Measurements from ENCODE around the gene INCA1.
"Not testable (repeated sequence)": the region's sequence is repeated elsewhere in the genome, so short reads cannot be mapped to it uniquely, and the experiment has no call there.

Gene INCA1, protein sequence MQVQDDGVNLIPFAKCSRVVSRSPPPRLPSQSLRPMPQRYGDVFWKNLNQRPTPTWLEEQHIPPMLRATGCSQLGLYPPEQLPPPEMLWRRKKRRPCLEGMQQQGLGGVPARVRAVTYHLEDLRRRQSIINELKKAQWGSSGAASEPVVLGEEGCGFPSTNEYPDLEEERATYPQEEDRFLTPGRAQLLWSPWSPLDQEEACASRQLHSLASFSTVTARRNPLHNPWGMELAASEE

DNA sequence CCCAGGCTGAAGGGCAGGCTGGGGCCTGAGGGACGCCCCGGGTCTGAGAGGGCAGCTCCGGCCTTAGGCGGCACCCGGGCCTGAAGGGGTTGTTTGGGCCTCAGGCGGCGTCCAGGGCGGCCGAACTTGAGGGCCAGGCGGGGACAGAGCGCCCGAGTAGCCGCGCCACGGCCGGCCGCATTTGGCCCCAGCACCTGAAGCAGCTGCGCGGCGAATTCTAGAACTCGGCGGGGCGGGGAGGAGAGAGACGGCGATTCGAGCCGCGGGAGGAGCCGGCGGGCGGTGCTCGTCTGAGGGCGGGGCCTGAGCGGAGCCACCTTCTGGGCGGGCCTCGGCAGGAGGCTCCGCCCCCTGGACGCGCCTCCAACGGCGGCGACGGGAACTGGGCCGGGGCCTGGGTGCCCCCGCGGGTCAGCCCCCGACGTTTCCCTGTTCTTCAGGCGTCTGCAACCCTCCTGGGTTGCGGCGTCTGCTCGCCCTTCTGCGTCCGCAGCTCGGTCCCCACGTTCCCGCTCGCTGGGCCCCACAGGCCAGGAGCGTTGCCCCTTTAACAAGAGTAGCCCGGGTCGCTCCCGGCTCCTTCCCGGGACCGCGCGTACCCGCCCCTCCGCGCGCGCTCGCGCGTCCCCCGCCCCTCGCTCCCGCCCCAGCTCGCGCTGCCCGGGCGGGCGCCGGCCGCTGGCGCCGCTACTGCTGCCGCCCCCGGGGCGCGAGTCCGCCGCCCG is at the start of gene INCA1, which contains the start of gene KIF1C:
INCA1 (minus strand) TSS at position 221 of the 725 bp plus-strand sequence. CDS start 3,085 bp downstream, outside the sequence.
KIF1C (plus strand) TSS at position 649 of the 725 bp plus-strand sequence. CDS start 2,297 bp downstream, outside the sequence.
- DNase-seq: peak; percentile 94

DNA sequence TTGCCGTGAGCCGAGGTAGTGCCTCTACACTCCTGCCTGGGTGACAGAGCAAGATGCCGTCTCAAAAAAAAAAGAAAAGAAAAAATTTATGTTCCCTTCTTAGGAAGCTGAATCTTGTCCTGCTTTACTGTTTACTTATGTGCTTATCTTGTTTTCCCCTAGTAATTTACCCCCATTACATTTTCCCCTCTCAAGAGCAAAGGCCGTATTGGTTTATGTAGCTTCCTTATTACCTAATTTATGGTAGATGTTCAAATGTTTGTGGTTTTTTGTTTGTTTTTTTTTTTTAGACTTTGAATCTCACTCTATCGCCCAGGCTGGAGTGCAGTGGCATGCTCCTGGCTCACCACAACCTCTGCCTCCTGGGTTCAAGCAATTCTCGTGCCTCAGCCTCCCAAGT is 48.2 kb upstream of the INCA1 start:
- no peak for DNase-seq

DNA sequence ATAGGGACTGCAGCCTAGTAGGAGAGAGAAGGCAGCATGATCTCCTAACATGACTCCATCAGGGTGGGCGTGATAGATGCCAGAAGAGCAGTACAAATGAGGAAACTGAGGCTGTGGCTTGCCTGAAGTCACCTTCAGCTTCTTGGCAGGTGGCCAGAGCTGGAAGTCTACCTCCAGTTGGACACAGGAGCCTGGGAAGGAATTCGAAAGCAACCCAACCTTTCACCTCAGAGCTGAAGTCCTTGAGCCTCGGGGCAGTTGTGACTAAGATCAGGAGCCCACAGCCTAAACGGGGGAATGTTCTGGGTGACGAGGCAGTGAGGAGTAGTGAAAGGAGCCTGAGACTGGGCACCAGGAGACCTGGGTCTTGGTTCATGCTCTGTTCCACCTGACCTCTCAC is 47.3 kb upstream of the INCA1 start:
- no peak for DNase-seq

DNA sequence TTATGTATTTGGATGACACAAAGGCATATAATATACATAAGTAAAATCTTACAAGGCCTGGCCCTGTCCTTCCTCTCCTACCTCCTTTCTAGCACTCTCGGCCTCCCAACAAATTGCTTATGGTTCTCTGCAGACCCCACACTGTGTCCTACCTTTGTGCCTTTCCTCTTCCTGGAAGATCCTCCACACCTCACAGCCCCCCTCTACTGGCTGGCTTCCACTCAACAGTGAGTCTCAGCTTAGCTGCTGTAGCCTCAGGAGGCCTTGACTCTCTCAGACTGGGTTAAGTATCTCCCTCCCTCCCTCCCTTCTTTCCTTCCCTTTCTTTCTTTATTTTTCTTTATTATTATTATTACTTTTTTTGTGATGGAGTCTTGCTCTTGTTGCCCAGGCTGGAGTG is 46.2 kb upstream of the INCA1 start:
- DNase-seq: no peak

DNA sequence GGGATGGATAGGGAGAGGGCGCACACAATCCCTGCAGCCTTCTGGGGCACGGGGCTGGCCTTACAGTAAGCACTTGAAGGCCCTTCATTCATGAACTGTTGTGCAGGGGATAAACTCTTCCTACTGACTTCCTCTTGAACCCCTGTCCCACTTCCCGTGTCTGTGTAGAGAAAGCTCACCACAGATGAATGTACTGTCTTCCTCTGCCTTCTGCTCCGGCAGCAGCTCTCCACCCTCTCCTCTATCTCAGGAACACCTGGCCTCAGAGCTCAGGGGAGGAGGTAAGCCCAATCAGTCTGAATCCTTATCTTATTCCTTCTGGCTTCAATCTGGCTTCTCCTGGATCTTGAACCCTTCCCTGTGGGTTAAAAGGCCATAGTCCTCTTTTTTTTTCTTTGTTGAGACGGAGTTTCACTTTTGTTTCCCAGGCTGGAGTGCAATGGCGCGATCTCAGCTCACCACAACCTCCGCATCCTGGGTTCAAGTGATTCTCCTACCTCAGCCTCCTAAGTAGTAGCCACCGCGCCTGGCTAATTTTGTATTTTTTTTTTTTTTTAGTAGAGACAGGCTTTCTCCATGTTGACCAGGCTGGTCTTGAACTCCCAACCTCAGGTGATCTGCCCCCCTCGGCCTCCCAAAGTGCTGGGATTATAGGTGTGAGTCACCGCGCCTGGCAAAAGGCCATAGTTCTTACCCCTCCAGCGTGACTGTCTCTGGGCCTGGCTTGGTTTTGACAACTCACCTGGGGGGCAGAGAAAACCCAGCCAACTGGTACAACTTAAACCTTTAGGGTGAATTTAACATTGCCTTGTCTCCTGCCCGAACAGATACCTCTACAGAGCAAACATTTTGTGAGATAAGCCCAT is 45.1 kb upstream of the INCA1 start:
- DNase-seq: peak; percentile 33

DNA sequence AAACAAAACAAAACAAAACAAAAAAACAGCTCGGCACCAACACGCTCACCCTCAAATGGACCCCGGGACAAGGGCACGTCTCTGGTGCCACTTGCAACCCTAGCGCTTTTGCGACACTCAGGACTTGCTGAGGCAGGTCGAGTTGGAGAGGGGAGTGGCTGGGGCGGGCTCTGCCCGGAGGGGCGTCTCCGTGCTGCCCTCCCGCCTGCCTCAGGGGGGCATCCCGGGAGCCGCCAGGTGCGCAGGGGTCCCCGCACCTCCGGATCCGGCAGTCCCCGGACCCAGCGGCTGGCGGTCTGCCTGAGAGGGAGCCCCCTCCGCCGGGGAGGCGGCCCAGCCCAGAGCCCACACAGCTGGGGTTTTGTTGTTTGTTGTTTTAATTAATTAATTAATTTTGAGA is 38.0 kb upstream of the INCA1 start, which contains the start of gene SLC52A1:
SLC52A1 (minus strand) TSS at position 112 of the 400 bp plus-strand sequence. CDS start 820 bp downstream, outside the sequence.
- DNase-seq: no peak

DNA sequence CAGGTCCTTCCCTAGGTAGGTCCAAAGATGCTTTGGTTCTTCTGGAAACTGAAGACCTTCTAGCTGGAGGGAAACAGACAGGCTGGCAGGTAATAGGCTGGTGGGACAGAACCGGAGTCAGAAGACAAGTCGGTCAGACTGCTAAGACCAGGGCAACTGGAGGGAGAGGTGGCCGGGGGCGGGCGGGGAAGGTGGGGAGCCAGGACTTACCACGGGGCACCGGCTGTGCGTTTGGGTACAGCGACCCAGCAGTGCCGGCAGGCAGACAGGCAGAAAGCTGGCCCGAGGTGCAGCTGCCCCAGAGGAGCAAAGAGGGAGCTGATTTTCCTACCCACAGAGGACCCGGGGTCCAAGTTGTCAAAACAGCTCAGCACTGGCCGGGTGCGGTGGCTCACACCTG is 37.3 kb upstream of the INCA1 start:
- DNase-seq: no peak

DNA sequence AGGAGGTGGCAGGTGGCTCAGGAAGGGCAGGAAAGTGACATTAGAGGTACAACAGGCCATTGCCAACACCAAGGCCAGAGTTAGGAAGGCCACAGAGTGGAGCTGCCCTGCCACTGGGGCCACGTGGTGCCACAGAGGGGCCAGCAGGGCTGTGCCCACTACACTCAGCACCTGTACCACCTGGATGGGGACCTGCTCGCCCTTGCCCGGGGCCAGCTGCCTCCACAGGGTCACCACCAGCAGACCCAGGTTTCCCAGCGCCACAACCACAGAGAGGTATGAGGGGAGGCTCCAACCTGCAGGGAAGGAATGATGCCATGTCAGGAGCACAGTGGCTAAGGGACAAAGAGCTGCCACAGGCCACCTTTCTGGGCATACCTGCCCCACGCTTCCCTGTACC is 36.7 kb upstream of the INCA1 start:
- no peak for DNase-seq

DNA sequence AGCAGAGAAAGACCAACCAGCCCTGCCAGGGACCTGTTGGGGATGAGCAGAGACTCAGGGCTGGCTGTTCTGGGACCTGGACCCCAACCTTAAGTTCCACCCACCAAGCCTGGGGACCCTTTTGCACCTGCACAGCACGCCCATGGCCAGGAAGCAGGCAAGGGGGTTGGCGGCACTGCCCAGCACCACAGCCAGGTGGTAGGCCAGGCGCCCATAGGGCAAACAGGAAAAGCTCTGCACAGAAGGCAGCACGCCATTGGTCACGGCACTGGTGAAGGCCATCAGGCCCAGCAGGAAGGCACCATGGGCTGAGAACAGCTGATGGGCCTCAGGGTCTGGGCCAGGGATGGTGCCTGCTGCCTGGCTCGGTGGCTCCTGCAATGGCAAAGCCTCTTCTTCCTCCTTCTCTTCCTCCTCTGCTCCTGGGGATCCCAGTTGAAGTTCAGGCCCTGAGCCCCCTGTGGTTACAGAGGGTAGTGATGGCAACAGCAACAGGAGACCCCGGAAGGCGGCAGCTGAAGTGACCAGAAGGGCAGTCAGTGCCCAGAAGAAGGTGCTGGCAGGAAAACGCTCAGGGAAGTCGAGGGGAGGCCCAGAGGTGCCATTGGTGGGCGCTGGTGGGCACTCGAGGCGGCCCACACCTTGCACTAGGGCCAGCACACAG is 36.2 kb upstream of the INCA1 start:
- DNase-seq: no peak

DNA sequence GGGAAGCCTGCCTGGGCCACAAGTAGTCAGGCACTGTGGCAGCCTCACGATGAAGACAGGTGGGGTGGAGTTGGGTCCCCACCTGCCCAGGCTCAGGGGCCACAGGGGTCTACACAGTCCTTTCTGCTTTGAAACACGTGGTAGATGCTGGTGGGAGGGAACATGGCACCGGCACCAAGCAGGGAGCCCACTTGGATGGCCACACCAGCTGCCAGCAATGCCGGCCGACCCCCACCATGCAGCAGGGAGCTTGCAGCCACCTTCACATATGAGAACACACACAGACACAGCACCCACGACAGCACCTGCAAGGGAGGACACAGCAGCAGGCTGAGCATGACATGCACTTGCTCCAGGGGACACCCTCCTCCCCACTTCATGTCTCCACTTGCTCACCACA is 35.5 kb upstream of the INCA1 start:
- no peak for DNase-seq

DNA sequence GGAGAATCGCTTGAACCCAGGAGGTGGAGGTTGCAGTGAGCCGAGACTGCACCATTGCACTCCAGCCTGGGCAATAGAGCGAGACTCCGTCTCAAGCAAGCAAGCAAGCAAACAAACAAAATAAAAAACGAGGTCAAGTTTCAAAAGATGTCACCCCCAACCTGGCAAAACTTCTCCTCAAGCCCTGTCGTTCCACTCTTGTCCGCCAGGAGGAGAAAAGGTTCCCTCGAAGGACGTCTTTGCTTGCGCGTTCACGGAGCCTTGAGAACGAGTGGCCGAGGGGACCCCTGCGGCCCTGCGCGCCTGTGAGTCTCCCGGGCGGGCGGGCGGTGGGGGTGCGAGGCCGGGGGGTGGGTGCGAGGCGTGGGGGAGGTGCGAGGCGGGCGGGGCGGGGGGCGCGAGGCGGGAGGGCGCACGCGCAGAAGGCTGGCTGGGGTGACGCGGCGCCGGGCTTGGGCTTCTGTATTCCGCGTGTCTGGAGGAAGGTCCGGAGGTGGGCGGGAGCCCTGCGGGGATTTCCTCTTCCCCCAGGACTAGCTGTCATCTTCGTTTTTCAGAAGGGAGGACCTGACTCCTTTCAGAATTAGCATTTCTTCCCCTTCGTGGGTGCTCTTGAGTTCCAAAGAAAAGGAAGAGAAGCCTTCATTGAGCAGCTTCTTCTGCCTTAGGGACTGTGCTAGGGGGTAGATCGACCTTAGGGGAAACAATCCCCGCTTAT is 34.2 kb upstream of the INCA1 start:
- peak; percentile 85 for DNase-seq

DNA sequence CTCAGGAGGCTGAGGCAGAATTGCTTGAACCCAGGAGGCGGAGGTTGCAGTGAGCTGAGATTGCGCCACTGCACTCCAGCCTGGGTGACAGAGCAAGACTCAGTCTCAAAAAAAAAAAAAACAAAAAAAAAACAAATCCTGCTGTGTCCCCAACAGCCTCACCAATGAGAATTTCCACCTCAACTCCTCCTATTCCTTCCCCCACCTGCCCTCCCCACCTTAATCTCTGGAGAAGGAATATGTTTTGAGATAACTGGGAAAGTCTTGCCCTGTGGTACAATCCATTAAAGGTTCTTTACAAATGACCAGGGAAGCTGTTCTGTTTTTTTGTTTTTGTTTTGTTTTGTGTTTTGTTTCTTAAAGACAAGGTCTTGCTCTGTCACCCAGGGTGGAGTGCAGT is 32.8 kb upstream of the INCA1 start:
- not testable (repeated sequence) for DNase-seq

DNA sequence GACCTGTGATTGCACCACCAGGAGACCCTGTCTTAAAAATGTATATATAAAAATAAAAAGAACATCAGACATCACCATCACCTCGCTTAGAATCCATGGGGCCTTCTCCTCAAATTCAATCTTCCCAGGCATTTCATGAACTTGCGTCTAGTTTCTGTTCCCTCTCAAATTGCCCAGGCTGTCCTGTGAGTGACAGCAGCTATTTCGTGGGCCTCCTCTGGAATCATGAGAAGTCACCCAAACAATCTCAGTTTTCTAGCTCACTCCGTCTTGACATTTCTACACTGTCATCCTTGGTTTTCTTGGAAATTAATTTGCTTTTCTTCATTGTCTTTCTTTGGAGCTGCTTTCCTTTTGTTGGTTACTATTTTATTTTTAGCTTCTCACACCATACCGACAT is 30.6 kb upstream of the INCA1 start:
- DNase-seq: no peak

DNA sequence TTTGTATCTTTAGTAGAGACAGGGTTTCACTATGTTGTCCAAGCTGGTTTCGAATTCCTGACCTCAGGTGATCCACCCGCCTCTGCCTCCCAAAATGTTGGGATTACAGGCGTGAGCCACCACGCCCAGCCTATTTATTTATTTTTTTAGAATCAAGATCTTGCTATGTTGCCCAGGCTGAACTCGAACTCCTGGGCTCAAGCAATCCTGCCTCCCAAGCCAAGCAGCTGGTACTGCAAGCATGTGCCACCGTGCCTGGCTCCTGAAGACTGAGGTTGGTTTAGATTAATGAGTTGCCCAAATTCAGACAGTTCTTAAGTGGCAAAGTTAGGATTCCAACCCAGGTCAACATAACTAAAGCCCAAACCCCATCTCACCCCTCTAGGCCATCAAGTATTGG is 30.0 kb upstream of the INCA1 start:
- no peak for DNase-seq

DNA sequence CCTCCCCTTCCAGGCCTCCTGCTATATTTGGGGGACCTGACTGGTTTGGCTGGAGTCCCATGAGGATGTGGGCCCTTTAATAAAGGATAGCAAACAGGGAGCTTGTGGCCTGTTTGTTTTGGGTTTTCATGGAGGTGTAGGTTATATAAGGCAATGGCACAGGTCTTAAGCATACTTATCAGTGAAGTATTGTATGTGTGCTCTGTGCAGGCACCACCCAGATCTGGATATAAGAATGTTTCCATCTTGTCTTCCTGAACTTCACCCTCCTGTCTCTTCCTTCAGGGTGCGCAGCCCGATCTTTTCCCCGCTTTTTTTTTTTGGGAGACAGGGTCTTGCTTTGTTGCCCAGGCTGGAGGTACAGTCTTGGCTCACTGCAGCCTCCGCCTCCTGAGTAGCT is 27.3 kb upstream of the INCA1 start:
- DNase-seq: no peak

DNA sequence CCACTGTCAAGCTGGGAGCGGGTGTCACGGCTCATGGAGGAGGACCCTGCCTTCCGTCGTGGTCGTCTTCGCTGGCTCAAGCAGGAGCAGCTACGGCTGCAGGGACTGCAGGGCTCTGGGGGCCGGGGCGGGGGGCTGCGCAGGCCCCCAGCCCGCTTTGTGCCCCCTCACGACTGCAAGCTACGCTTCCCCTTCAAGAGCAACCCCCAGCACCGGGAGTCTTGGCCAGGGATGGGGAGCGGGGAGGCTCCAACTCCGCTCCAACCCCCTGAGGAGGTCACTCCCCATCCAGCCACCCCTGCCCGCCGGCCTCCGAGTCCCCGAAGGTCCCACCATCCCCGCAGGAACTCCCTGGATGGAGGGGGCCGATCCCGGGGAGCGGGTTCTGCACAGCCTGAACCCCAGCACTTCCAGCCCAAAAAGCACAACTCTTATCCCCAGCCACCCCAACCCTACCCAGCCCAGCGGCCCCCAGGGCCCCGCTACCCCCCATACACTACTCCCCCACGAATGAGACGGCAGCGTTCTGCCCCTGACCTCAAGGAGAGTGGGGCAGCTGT is 26.3 kb upstream of the INCA1 start:
- no peak for DNase-seq

DNA sequence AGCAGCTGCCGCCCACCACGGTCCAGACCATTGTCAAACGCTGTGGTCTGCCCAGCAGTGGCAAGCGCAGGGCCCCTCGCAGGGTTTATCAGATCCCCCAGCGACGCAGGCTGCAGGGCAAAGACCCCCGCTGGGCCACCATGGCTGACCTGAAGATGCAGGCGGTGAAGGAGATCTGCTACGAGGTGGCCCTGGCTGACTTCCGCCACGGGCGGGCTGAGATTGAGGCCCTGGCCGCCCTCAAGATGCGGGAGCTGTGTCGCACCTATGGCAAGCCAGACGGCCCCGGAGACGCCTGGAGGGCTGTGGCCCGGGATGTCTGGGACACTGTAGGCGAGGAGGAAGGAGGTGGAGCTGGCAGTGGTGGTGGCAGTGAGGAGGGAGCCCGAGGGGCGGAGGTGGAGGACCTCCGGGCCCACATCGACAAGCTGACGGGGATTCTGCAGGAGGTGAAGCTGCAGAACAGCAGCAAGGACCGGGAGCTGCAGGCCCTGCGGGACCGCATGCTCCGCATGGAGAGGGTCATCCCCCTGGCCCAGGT is 24.9 kb upstream of the INCA1 start:
- DNase-seq: no peak

DNA sequence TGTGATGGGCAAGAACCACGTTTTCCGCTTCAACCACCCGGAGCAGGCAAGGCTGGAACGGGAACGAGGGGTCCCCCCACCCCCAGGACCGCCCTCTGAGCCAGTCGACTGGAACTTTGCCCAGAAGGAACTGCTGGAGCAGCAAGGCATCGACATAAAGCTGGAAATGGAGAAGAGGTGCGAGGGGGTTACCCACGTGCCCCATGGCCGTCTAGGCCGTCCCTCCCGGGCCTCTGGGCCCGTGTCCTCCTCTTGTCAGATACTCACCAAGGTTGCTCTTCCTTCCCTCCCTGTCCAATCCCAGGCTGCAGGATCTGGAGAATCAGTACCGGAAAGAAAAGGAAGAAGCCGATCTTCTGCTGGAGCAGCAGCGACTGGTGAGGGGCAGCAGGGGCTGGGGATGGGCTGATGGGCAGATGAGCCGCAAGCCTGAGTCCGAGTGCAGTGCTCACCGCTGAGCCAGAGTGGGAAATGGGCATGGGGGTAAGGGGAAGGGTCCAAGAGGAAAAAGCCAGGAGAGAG is 23.2 kb upstream of the INCA1 start:
- no peak for DNase-seq

DNA sequence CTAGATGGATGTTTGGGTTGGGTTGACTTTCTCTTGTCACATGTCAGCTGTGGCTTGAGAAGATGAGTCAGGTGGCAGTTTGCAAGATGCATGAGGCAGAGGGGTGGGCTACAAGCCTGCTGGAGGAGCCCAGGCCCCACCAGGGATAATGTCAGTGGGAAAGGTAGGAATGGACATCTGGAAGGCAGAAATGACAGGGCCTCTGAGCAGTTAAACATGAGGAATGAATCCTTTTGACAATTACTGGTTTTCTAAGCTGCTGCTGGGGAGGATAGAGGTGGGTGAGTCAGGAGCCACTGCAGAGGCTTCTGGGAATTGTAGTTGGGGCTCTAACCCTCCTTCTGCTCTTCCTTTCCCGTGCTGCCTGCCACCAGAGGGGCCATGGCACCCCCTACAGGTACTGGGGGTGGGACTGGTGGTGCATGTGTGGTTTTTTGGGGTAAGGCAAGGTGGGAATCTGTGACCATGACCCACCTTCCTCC is 22.2 kb upstream of the INCA1 start:
- DNase-seq: peak; percentile 66

DNA sequence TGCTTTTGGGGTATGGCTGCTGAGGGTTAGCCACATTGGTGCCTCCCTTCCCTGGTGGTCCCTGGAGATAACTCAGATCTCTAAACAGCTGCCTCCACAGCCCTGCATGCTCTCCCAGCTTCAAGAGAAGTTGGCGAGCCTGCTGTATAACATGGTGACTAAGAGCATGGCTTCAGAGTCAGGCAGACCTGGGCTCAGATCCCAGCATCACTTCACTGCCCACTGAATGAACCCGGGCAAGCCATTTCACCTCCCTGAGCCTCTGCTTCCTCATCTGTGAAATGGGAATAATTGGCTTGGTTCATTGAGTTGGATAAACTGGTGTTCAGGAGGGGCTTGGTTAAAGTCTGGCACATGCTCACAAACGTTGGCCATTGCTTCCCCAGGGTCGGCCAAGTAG is 17.0 kb upstream of the INCA1 start:
- DNase-seq: no peak

DNA sequence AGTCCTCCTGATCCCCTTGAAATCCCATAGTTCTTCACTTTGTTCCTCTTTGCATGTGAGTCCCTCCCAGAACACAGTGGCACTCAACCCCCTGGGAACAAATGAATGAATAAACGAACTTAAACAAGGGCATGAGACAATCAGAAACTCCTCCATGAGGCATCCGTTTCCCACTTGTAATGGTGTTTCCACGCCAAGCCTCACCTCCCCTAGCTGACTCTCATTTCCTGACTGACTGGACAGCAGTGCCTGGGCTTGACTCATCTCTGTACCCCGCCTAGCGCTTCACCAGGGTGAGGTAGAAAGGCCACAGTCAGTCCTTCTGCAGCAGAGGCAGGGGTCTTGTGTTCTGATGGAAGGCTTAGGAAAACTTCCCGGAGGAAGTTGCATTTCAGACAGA is 14.6 kb upstream of the INCA1 start:
- peak; percentile 88 for DNase-seq
